GM12878 (cell line): ENCODE results near the gene THRAP3. TPM values are rescaled to one million over a fixed set of nuclear protein-coding genes. Genes with fewer than 3 reads are reported as not detected.

ENCODE experiments used
- BHLHE40 ChIP-seq, 2 experiments: fragments of 450-650 bp in 1 of 2; IDR thresholded peaks; 2 replicates each; pipeline ENCODE4 v1.6.1; 2011 to 2017; ENCODE audit warnings: low read depth in 2 of 2, borderline replicate concordance in 1 of 2, improper control_type of control experiment in 1 of 2, low read length in 1 of 2, mild to moderate bottlenecking in 1 of 2
- CHD2 ChIP-seq: IDR thresholded peaks from 2 replicates; pipeline ENCODE4 v1.6.1; 2011; ENCODE audit warnings: low read depth, low read length, improper control_type of control experiment, borderline replicate concordance
- CTCF ChIP-seq, 3 experiments: IDR thresholded peaks in 2 of 3; conservative IDR thresholded peaks in 1 of 3; 2 replicates each; pipeline ENCODE4 v1.5.1; 2011; ENCODE audit warnings: low read depth in 3 of 3, low read length in 3 of 3, mild to moderate bottlenecking in 3 of 3, control low read depth in 2 of 3, moderate library complexity in 2 of 3, inconsistent platforms in 1 of 3, mixed read lengths in 1 of 3; ENCODE audit not compliant: control insufficient read depth in 2 of 3, insufficient read depth in 1 of 3; ENCODE audit errors: extremely low read depth in 1 of 3
- E2F8 ChIP-seq: fragments of 450-650 bp; IDR thresholded peaks from 2 replicates; pipeline ENCODE4 v1.6.1; 2018; ENCODE audit warnings: mild to moderate bottlenecking, low read depth, moderate library complexity; ENCODE audit not compliant: partially characterized antibody
- IRF3 ChIP-seq: fragments of 450-650 bp; IDR thresholded peaks from 2 replicates; pipeline ENCODE4 v1.6.1; 2014; ENCODE audit warnings: mild to moderate bottlenecking
- IRF4 ChIP-seq: IDR thresholded peaks from 2 replicates; pipeline ENCODE4 v1.6.1; 2011; ENCODE audit warnings: low read depth, low read length
- KLF5 ChIP-seq: fragments of 450-650 bp; IDR thresholded peaks from 2 replicates; pipeline ENCODE4 v1.6.1; 2014; ENCODE audit warnings: mild to moderate bottlenecking; ENCODE audit not compliant: partially characterized antibody
- MTA2 ChIP-seq: fragments of 450-650 bp; IDR thresholded peaks from 2 replicates; pipeline ENCODE4 v1.6.1; 2016; ENCODE audit warnings: low read depth, mild to moderate bottlenecking, moderate library complexity
- MTA3 ChIP-seq: IDR thresholded peaks from 2 replicates; pipeline ENCODE4 v1.6.1; 2012; ENCODE audit warnings: low read length, inconsistent platforms, borderline replicate concordance
- NFYA ChIP-seq: IDR thresholded peaks from 2 replicates; pipeline ENCODE4 v1.6.1; 2011; ENCODE audit warnings: low read depth, mild to moderate bottlenecking, low read length, improper control_type of control experiment, borderline replicate concordance
- NR2F1 ChIP-seq: fragments of 450-650 bp; conservative IDR thresholded peaks from 2 replicates; pipeline ENCODE4 v1.6.1; 2017; ENCODE audit warnings: mild to moderate bottlenecking
- PML ChIP-seq: IDR thresholded peaks from 2 replicates; pipeline ENCODE4 v1.6.1; 2012; ENCODE audit warnings: low read length, inconsistent platforms
- RB1 ChIP-seq: fragments of 450-650 bp; formaldehyde crosslinking; IDR thresholded peaks from 2 replicates; pipeline ENCODE4 v1.6.1; 2017; ENCODE audit warnings: mild to moderate bottlenecking, borderline replicate concordance
- SMARCA5 ChIP-seq: fragments of 450-650 bp; IDR thresholded peaks from 2 replicates; pipeline ENCODE4 v1.6.1; 2017; ENCODE audit warnings: mild to moderate bottlenecking
- TARDBP ChIP-seq: IDR thresholded peaks from 2 replicates; pipeline ENCODE4 v1.6.1; 2016; ENCODE audit warnings: borderline replicate concordance
- ZBTB11 ChIP-seq: fragments of 450-650 bp; formaldehyde crosslinking; IDR thresholded peaks from 2 replicates; pipeline ENCODE4 v1.5.0; 2022; ENCODE audit warnings: mild to moderate bottlenecking, missing genetic modification characterization
- ZNF687 ChIP-seq: fragments of 450-650 bp; IDR thresholded peaks from 2 replicates; pipeline ENCODE4 v1.6.1; 2017; ENCODE audit warnings: mild to moderate bottlenecking, moderate library complexity
- polyA plus RNA-seq, 11 experiments: library from polyadenylated mRNA; depleted of rRNA in 4 of 11; unstranded in 6 of 11; stranded (reverse) in 5 of 11; fragments of >200 nt; fragmentation: Nextera tagmentation in 4 of 11; fragmentation: Illumina TruSeq in 1 of 11; extraction: Ambion mirVana in 4 of 11; extraction: Trizol in 1 of 11; gene quantifications; 1 replicate in 1 of 11; 2 replicates in 10 of 11; pipeline versions ENCODE4 v1.2.1 to v1.2.3, GENCODE V29; 2011 to 2016; ENCODE audit warnings: inconsistent platforms in 2 of 11, missing spikeins in 2 of 11, low read depth in 1 of 11
- total RNA-seq, 4 experiments: library from RNA; depleted of rRNA in 3 of 4; stranded (reverse); fragments of >200 nt in 3 of 4; fragmentation: Illumina TruSeq in 1 of 4; extraction: Trizol in 1 of 4; gene quantifications; 2 replicates each; pipeline versions ENCODE4 v1.2.1 to v1.2.3, GENCODE V29; 2013 to 2021

THRAP3 gene
- total and polyA plus RNA-seq, 10 of the 15 experiments (the other 5 are each of a cell fraction or from before 2014, with no cell fraction given) = 76.3 to 173 (median 136) TPM

GRCh38 chr1:36223996-36224536, at the start of gene THRAP3 (continued):
- TF ChIP-seq ZNF687 (peak; percentile 41), MTA3 (no peak), KLF5 (peak; percentile 47), TARDBP (peak; percentile 62), IRF3 (peak; percentile 43; the same call in 1 of the 2 replicates), ZBTB11 (CRISPR knock-in tag) (no peak), RB1 (no peak), MTA2 (no peak), E2F8 (peak; percentile 53), NR2F1 (0 out of 2 replicates have a peak, but pooled peaks have one; percentile 34), IRF4 (no peak), NFYA (no peak), BHLHE40 (IDR thresholded peaks at IDR 0.05; ENCODE audit: borderline replicate concordance in 1 of 2, low read depth in 2 of 2, low read length in 1 of 2) (peak; percentile 74 to 90), PML (peak; percentile 97), CHD2 (peak; percentile 96), CTCF (IDR thresholded peaks at IDR 0.05 in 2 of 3, conservative IDR thresholded peaks at IDR 0.05 in 1 of 3; ENCODE audit: control insufficient read depth in 2 of 3, extremely low read depth in 1 of 3, insufficient read depth in 1 of 3, low read depth in 3 of 3, low read length in 3 of 3) (no peak), SMARCA5 (no peak)
